Dermis blood vessel endothelial cell (primary cell): ENCODE results near the gene GNG4. TPM values are rescaled to one million over a fixed set of nuclear protein-coding genes. Genes with fewer than 3 reads are reported as not detected.

Source experiments
- DNase-seq: peaks from one replicate; pipeline ENCODE4 v3.0.0; 2010
- total RNA-seq: library from RNA; depleted of rRNA; stranded (reverse); fragments of >200 nt; gene quantifications from 2 replicates; pipeline ENCODE4 v1.2.3, GENCODE V29; 2014

The GNG4 gene
- 0.17 and 1.2 TPM in 2 replicates for total RNA-seq

- DNase-seq: no peak
Observed at GRCh38 chr1:235649368-235650163, at the start of gene GNG4. Gene GNG4 (minus strand): TSS chr1:235649784. CDS start chr1:235583838, 65,946 bp downstream.

GRCh38 chr1:235697508-235697907 lies 47.9 kb upstream of the GNG4 start:
- DNase-seq: no peak

DNA sequence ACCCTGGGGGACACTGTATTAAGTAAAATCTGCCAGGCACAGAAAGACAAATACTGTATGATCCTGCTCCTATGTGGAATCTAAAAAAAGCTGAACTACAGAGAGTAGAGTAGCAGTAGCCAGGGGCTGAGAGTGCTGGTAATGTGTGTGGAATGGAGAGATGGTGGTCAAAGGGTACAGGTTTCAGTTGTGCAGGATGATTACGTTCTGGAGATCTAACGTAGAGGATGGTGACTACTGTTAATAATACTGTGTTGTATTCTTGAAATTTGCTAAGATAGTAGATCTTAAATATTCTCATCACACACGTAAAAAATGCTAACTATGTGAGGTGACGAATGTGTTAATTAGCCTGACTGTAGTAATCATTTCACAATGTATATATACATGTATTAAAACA lies 39.8 kb upstream of the GNG4 start:
- no peak for DNase-seq

DNA sequence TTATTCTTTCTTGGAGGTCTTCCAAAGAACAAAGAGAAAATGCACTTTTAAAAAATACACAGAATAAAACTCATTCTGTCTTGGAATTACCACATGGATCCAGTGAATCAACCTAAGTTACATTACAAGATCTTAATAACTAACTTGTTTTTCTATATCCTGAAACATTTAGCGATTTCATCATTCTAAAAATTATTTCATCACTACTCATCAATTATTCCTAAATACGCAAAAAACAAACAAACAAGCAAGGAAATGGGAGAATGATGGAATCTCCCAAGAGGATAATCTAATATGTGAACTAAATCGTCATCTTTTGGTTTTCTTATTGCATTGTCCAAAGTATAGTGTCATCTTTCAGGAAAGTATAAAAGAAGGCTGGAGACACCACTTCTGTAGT lies 38.5 kb upstream of the GNG4 start:
- DNase-seq: no peak

DNA sequence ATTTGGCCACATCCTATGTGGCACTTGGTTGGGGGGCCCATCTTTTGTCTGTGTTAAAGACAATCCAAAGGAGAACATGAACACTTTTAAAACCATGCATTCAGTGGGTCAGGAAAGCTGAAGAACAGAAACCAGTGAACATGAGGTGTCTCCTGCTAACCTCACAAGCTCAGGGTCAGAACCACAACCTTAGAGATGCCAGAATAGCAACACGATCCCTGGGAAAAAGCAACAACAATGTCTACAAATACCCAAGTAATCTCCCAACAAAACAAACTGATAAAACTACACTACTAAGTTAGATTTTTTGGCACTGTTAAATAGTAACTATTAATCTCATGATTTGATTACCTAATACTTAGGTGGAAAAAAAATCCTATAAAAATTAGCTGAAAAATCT lies 34.1 kb upstream of the GNG4 start:
- DNase-seq: no peak

GRCh38 chr1:235682216-235682615 lies 32.6 kb upstream of the GNG4 start:
- DNase-seq: no peak

GRCh38 chr1:235679644-235680043 lies 30.1 kb upstream of the GNG4 start:
- DNase-seq: no peak

- no peak for DNase-seq
Observed at GRCh38 chr1:235679005-235679404, 29.4 kb upstream of the GNG4 start.

GRCh38 chr1:235675152-235675890 lies 25.7 kb upstream of the GNG4 start:
- DNase-seq: no peak

DNA sequence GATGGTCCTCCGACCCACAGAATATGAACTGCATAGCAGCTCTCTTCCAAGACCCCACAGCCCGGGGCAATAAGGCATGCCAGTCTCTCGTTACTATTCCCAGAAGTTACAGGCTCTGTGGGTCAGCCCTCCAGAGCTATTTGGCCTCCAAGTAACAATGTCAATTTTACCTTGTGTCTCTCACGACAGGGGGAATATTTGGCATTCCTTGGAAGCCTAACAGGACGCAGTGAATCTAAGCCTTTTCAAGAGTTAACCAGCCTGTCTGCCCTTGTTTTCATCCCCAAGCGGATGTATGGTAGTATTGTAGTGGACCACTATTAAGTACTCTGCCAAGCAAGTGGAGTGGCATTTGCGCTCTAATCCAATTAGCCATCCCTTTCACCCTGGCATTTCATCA lies 24.4 kb upstream of the GNG4 start:
- no peak for DNase-seq

DNA sequence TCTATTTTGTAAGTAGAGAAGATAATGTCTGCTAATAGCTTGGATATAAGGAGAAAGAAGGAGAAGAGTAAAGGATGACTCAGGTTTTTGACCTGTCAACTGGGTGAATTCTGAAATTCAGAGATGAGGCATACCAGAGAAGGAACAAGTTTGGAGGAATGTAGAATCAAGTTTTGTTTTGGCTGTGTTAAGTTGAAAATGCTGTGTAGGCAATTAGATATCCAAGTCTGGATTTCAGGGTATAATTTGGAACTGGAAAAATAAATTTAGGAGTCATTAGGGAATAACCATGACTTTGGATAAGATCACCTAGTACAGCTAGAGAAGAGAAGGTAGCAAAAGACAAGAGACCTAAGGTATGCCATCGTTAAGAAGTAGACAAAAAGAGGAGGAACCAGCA lies 22.4 kb upstream of the GNG4 start:
- DNase-seq: no peak

GRCh38 chr1:235670157-235670776 lies 20.7 kb upstream of the GNG4 start:
- DNase-seq: peak; percentile 8

- no peak for DNase-seq
Observed at GRCh38 chr1:235669277-235669676, 19.7 kb upstream of the GNG4 start.

GRCh38 chr1:235663628-235664027 lies 14.0 kb upstream of the GNG4 start:
- DNase-seq: no peak

GRCh38 chr1:235661568-235661967 lies 12.0 kb upstream of the GNG4 start:
- DNase-seq: no peak

DNA sequence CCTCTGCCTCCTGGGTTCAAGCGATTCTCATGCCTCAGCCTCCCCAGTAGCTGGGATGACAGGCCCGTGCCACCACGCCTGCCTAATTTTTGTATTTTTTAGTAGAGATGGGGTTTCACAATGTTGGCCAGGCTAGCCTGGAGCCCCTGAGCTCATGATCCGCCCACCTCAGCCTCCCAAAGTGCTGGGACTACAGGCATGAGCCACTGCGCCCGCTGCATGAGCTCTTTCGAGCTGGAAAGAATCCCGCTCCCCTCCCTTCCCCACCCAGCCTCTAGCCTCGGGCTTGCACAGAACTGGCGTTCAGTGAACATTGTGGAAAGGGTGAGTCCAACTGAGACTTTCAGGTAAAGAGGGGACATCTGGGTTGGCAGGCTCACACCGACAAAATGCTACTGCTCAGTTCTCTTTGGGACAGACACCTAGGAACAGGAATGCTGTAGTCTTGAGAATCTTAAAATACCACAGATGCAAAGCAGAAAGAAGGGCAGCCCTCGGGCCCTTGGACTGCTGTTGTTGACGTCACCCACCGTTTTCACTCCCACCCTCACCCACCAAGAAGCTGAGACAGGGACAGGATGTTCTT lies 9.7 kb upstream of the GNG4 start:
- no peak for DNase-seq

DNA sequence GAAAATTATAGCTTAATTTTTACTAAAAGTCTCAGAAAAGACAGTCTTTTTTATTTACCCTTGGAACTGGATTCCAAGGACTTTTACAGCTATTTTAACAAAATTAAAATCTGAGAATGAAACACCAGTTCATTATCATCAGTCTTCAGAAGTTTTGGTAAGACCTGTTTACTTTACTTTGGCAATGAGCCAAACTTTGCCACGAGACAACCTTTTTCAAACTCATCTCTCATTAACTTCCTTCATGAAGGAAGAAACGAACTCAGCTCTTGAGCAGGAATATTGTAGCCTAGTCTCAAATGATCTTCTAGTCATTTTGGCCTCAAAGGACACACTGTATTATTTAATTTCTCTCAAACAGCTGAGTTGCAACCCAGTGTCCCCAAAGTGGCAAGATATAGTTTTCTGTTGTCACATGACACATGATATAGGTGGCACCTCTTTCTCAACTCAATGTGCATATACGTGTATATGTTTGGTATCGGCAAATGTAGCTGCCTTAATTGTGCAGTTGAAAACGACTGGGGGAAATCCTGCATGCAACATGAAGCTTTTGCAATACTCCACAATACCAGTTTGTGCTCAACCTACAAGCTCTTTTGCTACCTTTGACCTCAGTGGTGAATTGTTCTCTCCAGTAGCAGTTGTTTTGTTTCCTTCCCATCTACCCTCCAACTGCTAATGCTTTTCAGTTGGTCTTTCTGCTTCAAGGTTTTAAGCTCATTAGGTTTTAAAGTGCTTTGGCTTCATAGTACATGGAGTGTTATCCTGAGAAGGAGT lies 8.4 kb upstream of the GNG4 start:
- DNase-seq: no peak

- no peak for DNase-seq
Observed at GRCh38 chr1:235657269-235657668, 7.7 kb upstream of the GNG4 start.

DNA sequence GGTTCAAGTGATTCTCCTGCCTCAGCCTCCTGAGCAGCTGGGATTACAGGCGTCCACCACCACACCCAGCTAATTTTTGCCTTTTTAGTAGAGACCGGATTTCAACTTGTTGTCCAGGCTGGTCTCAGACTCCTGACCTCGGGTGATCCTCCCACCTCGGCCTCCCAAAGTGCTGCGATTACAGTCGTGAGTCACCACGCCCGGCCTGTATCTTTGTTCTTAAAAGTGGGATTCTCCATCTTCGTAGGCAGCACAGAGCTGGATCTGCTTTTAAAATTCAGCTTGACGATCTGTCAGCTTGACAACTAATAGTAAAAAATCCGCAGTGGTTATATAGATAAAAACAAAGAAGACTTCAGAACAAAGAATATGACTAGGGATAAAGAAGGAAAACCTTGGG lies 2.8 kb upstream of the GNG4 start:
- DNase-seq: no peak

- DNase-seq: no peak
Observed at GRCh38 chr1:235651170-235651806, 1.7 kb upstream of the GNG4 start.

- DNase-seq: no peak
Observed at GRCh38 chr1:235650341-235651169, 971 bp upstream of the GNG4 start.
